Right lobe of liver (tissue), 6 donors: Measurements from ENCODE around the gene CACNA2D3. TPM values are rescaled to one million over a fixed set of nuclear protein-coding genes. Genes with fewer than 3 reads are reported as not detected.

Experiments used
- ATAC-seq, 4 donors: fragments of 200-7000 bp; cut with Tn5 transposase; one replicate each; pipeline ENCODE4 v1.9.1; 2020; ENCODE audit warnings: mild to moderate bottlenecking in 4 of 4, moderate library complexity in 4 of 4
- DNase-seq, 3 donors: peaks; one replicate each; pipeline ENCODE4 v3.0.0-alpha.2; 2020
- H3K27ac ChIP-seq, 3 donors: fragments of 200-600 bp; one replicate each; pipeline ENCODE4 v1.8.0; 2022
- H3K27me3 ChIP-seq, 2 donors: fragments of 200-600 bp; one replicate each; pipeline ENCODE4 v1.8.0; 2022
- H3K36me3 ChIP-seq, 4 donors: fragments of 200-600 bp; sonication (generic) in 1 of 4; one replicate each; pipeline versions ENCODE4 v1.5.1 to v1.8.0; 2017 to 2022; ENCODE audit warnings: control low read depth in 1 of 4
- H3K4me1 ChIP-seq, 4 donors: fragments of 200-600 bp; sonication (generic) in 1 of 4; one replicate each; pipeline versions ENCODE4 v1.5.1 to v1.8.0; 2017 to 2022; ENCODE audit warnings: control low read depth in 1 of 4
- H3K4me3 ChIP-seq, 3 donors: fragments of 200-600 bp; one replicate each; pipeline ENCODE4 v1.8.0; 2022
- H3K9me3 ChIP-seq, 4 donors: fragments of 200-600 bp; sonication (generic) in 1 of 4; one replicate each; pipeline versions ENCODE4 v1.5.1 to v1.8.0; 2017 to 2022; ENCODE audit warnings: control low read depth in 1 of 4
- CTCF ChIP-seq, 4 donors: fragments of 200-600 bp in 3 of 4; fragments of 450-650 bp in 1 of 4; IDR thresholded peaks; one replicate each; pipeline versions ENCODE4 v1.5.1 to v1.8.0; 2016 to 2022; ENCODE audit warnings: antibody characterized with exemption in 4 of 4, mild to moderate bottlenecking in 2 of 4
- POLR2A ChIP-seq: fragments of 450-650 bp; IDR thresholded peaks from one replicate; pipeline ENCODE4 v1.6.1; 2017; ENCODE audit warnings: antibody characterized with exemption, mild to moderate bottlenecking
- WGBS: methylation state at CpG from one replicate; pipeline ENCODE4 v1.1.6; 2018; ENCODE audit warnings: low coverage, low lambda C conversion rate; ENCODE audit not compliant: insufficient coverage; ENCODE audit errors: missing lambda C conversion rate; 5-methylcytosine and 5-hydroxymethylcytosine counted together
- intact Hi-C, 2 donors: fragments of 100-400 bp; cut with DNase I; formaldehyde crosslinking; loops; one replicate each; pipeline versions ENCODE4 v1.11.2 to v1.14.1; 2022
- total RNA-seq, 6 experiments: library from RNA; depleted of rRNA in 2 of 6; stranded (reverse); fragments of >200 nt in 2 of 6; fragmentation: NEBNext Ultra II Directional in 3 of 6; extraction: Animal tissue kit (Norgen Biotek cat#: 25700) in 3 of 6; gene quantifications; one replicate each; pipeline versions ENCODE4 v1.1.0 to v1.2.4, GENCODE V29; 2016 to 2023
- donor health status: DM: no; HTN: yes; CAD: no.
- donor health status: DM: no; HTN: no; CAD: no.
- donor health status: DM: no; HTN: no; CAD: no.
- donor health status: DM: no; HTN: yes; CAD: no.
- donor health status: DM: no; HTN: yes; CAD: no.

CACNA2D3 gene
- total RNA-seq, 6 experiments from 2014 or later = 0.28 to 0.87 TPM; not detected in 4

GRCh38 chr3:54198556-54198955 is 76.2 kb downstream of the CACNA2D3 start:
- TF ChIP-seq CTCF (IDR thresholded peaks at IDR 0.05) = no peak
- no peak for TF ChIP-seq POLR2A
- no peaks in the 10 kb centered on the region for H3K36me3 ChIP-seq
- DNase-seq (no peak), ATAC-seq (no peak)
- H3K27ac ChIP-seq = no peak overlapping the region
- intact Hi-C loops = no loop called here
- no peak overlapping the region for H3K4me3 ChIP-seq
- H3K4me1 ChIP-seq = no peaks in the 10 kb centered on the region
- H3K9me3 ChIP-seq = no peaks in the 10 kb centered on the region
- no peaks in the 10 kb centered on the region for H3K27me3 ChIP-seq
- WGBS = 13% methylated on average over 4 of the region's 9 CpGs

GRCh38 chr3:54202054-54202453 is 79.7 kb downstream of the CACNA2D3 start:
- H3K9me3 ChIP-seq = no peaks in the 10 kb centered on the region
- no peak overlapping the region for H3K4me3 ChIP-seq
- intact Hi-C loops = no loop called here
- H3K4me1 ChIP-seq = no peaks in the 10 kb centered on the region
- DNase-seq (no peak), ATAC-seq (no peak)
- no peaks in the 10 kb centered on the region for H3K27me3 ChIP-seq
- TF ChIP-seq CTCF (IDR thresholded peaks at IDR 0.05) (no peak), POLR2A (no peak)
- no peaks in the 10 kb centered on the region for H3K36me3 ChIP-seq
- WGBS = 41% methylated on average over 5 of the region's 5 CpGs
- H3K27ac ChIP-seq = no peak overlapping the region

GRCh38 chr3:54202651-54203248 is 80.4 kb downstream of the CACNA2D3 start:
- no peak overlapping the region for H3K27ac ChIP-seq
- H3K4me3 ChIP-seq = no peak overlapping the region
- intact Hi-C loops = no loop called here
- H3K4me1 ChIP-seq = no peaks in the 10 kb centered on the region
- 47% methylated on average over 5 of the region's 5 CpGs for WGBS
- H3K36me3 ChIP-seq = no peaks in the 10 kb centered on the region
- TF ChIP-seq POLR2A (no peak), CTCF (IDR thresholded peaks at IDR 0.05) (no peak)
- no peak for DNase-seq
- H3K27me3 ChIP-seq = no peaks in the 10 kb centered on the region
- H3K9me3 ChIP-seq = no peaks in the 10 kb centered on the region
- ATAC-seq = no peak

GRCh38 chr3:54206874-54207273 is 84.5 kb downstream of the CACNA2D3 start:
- DNase-seq (no peak), ATAC-seq (no peak)
- Histone ChIP-seq H3K4me3 (no peak overlapping the region), H3K27me3 (no peaks in the 10 kb centered on the region), H3K36me3 (no peaks in the 10 kb centered on the region), H3K9me3 (no peaks in the 10 kb centered on the region), H3K27ac (no peak overlapping the region), H3K4me1 (no peaks in the 10 kb centered on the region)
- WGBS = 40% methylated on average over 1 of the region's 1 CpG
- intact Hi-C loops = no loop called here
- no peak for TF ChIP-seq CTCF (IDR thresholded peaks at IDR 0.05)

- WGBS = 30% methylated on average over 1 of the region's 1 CpG
- intact Hi-C loops = no loop called here
- Histone ChIP-seq H3K27ac (no peak overlapping the region), H3K4me1 (no peaks in the 10 kb centered on the region), H3K9me3 (no peaks in the 10 kb centered on the region), H3K4me3 (no peak overlapping the region), H3K27me3 (no peaks in the 10 kb centered on the region), H3K36me3 (no peaks in the 10 kb centered on the region)
- DNase-seq (no peak), ATAC-seq (no peak)
- TF ChIP-seq POLR2A (no peak), CTCF (IDR thresholded peaks at IDR 0.05) (no peak)
These were observed 88.7 kb downstream of the CACNA2D3 start for GRCh38 chr3:54211097-54211496.
